Left forelimb (tissue), 1 donor: ENCODE data around the gene PARN.
"Not testable (repeated sequence)": the region's sequence is repeated elsewhere in the genome, so short reads cannot be mapped to it uniquely, and the experiment has no call there.

Experiments used
- DNase-seq: peaks from one replicate; pipeline ENCODE4 v3.0.0-alpha.2; 2018; ENCODE audit warnings: low spot score

PARN gene

DNA sequence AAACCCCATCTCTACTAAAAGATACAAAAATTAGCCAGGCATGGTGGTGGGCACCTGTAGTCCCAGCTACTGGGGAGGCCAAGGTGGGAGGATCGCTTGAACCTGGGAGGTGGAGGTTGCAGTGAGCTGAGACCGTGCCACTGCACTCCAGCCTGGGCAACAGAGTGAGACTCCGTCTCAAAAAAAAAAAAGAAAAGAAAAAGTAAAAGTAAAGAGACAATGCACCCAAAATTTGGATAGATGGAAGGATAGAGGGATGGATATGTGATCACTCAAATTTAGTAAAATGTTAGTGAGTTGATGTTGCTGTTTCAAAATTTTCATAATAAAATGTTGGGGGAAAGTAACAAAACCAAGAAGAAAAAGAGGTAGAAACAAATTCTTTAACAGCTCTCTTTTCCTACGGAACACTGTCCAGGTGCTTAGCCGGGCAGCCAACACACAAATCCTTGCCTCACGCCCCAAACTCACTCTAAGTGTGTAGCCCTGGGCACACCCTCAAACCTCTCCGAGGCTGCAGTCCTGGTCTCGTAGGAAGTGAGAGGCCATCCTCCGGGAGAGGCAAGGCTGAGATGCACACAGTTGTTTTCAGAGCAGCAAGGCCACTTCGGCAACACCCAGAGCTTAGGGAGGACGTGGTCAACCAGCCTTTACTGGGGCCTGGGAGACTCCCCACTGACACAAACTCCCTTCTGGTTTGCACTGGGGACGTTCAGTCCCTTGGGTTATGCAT lies 228.9 kb downstream of the PARN start:
- DNase-seq = not testable (repeated sequence)

DNA sequence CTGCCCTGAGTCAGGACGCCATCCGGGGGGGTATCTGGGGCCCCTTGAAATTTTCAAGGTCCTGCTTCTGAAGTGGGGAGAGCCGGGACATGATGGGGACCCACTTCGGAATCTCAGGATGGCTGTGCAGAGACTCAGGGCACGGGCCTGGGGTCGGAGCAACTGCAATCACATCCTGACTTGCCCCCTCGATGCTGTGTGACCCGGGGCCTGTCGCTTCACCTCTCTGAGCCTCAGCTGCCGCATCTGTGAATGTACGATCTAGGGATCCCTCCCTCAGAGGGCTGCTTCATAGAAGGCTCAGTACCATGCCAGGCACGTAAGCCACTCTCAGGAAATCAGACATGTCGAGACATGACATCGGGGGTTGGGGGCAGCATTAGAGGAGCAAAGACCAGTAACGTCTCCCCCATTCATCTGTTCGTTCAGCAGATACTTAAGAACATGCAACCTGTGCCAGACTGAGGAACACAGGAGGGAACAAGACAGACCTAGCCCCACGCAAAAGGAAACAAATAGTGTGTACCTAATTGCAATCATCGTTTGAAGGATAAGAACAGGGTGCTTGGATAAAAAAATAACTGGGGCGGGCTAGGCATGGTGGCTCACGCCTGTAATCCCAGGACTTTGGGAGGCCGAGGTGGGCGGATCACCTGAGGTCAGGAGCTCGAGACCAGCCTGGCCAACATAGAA lies 229.6 kb downstream of the PARN start:
- DNase-seq = no peak

DNA sequence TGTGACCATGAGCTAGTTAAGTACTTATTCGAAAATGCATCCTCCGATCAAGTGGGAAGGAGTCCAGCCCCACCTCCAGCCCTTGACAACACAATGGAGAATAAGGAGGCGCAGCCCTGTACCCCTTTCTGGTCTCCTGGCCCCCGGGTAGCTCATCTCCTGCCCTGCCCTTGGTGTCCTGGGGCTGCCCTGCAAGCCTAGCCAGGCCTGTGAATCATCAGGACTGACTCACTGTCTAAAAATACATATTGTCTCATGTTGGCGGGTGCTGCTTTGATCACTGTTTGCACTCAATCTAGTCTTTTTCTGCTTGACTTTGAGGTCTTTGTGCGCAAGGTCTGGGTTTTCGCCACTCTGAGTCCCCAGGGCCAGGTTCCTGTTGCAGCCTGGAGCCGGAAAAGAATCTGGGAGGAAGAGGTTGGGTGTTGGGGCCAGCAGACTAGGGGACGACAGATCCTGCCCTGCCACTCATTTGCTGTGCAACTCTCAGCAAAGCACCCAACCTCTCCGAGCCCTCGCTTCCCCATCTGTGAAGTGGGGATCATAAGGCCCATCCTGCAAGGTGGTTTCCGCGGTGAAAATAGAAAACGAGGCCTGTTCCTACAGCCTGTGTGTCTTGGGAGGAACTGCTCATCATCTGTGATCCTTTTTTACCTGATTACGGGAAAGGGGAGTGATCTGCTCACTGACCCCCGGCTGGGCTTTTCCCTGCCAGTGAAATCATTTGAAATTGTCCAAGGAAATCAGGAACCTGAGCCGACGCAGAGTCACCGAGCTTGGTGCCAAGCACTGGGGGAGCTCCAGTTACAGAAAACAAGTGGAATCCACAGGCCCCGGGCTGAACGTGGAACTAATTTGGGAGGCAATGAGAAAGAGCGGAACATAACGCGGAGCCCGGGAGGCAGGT lies 230.4 kb downstream of the PARN start:
- DNase-seq = peak; percentile 74

DNA sequence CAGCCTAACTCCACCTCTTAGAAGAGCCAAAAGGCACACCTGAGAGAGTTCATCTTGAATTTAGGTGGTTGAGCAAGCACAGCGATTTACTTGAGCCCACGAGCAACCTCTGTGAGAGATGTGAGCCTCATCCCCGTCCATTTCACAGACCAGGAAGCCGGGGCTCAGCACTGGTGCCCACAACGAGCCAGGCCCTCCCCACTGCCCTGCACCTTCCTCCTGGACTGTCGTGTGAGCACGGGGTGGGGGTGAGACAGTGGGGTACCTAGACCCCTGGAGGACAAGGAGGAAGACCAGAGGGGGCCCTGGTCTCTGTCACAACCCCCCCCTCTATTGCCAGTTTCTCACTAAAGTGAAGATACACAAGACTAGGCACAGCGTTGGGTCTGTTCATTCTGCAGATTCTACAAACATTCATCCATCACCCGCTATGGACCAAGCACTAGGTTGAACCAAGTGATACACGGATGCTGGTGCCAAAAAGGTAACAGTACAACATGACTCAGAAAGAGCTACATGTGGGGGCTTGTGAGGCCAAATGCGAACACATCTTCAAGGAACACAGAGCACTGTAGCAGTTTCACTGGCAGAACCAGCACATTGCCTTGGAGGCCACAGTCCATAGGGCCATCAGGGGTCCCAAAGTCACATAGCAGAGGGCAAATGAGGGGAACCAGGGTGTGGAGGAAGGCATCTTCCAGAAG lies 231.9 kb downstream of the PARN start:
- no peak for DNase-seq

DNA sequence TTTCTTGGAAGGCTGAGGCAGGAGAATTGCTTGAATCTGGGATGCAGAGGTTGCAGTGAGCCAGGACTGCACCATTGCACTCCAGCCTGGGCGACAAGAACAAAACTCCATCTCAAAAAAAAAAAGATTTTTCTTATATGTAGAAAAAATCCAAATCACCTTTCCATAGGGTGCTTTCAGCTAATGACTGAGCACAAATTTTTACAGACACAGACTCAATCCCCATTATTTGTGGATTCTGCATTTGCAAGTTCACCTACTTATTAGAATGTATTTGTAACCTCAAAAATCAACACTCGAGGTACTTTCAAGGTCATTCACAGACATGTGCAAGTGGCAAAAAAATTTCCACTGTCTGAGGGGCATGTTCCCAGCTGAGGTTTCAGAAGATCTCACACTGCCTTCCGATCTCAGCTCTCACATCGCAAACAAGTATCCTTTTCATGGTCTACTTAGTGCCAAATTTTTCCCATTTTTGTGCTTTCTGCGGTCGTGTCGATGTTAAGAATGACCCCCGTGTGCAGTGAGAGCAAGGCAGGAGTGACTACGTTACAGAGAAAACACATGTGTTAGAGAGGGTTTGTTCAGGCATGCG lies 234.3 kb downstream of the PARN start:
- DNase-seq = not testable (repeated sequence)

DNA sequence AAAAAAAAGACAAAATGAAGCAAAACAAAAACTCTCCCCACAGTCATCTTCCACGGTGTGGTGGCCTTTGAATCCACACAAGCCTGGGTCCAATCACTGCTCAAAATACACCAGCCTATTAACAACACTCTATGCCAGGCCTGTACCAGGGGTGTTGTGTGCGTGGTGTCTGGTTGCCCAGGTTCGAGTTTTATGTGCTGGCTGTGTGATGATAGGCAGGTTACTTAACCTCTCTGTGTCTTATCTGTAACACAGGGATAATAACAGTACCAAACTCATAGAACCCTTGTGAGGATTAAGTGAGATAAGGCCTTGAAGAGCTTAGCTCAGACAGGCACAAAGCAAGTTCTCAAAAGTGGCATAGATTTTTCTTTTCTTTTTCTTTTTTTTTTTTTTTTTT lies 235.2 kb downstream of the PARN start:
- DNase-seq = no peak

DNA sequence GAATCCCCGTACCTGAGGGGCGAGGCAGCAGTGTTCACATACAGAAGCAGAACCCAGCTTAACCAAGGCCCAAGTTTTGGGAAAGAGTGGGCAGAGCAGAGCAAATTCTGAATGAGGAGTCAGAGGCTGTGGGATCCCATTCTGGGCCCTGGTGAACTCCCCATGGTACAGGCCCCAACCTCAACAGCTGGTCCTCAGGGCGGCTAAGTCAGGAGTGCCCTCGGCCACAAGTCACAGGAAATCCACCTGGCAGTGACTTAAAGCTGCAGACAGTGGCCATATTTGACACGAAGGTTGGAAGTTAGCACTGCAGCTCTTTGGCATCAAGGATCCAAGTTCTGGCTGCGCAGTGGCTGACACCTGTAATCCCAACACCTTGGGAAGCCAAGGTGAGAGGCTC lies 237.1 kb downstream of the PARN start:
- DNase-seq = no peak

DNA sequence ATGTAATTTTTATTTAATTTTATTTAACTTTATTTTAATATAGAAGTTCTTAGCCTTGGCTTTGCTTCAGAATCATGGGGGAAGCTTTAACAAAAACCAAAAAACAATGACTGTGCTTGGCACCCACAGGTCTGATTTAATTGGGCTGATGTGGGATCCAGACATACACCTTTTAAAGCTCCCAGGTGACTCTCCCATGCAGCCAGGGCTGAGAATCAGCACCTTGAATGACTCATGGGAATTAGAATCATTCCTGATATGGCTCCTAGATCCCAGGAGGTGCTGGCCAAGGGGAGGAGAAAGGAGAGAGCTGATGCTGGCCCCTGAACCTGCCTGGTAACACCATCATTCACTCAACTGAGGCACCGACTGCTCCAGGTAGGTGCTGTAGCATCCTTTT lies 240.7 kb downstream of the PARN start:
- DNase-seq = no peak

DNA sequence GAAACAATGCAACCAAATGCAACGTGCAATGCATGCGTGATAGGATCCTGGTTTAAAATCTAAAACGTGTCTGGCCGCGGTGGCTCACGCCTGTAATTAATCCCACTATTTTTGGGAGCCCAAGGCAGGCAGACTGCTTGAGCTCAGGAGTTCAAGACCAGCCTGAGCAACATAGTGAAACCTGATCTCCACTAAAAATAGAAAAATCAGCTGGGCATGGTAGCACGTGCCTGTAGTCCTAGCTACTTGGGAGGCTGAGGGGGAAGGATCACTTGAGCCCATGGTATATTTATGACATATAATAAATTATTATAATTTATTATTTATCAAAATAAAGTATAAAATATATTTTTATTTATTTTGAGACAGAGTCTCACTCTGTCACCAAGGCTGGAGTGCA lies 241.8 kb downstream of the PARN start:
- no peak for DNase-seq

DNA sequence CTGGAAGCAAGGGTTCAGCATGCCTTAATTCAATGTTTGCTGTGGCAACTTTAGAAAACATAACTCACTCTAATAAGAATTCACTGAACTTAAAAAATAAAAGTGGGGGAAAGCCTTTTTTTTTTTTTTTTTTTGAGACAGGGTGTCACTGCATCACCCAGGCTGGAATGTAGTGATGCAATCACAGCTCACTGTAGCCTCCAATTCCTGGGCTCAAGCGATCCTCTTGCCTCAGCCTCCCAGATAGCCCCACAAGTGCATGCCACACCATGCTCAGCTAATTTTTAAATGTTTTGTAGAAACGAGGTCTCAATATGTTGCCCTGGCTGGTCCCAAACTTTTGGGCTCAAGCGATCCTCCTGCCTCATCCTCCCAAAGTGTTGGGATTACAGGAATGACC lies 243.9 kb downstream of the PARN start:
- DNase-seq = no peak
